K562 (cell line): ENCODE measurements around the gene MARCHF9. TPM values are rescaled to one million over a fixed set of nuclear protein-coding genes. Genes with fewer than 3 reads are reported as not detected.

Source experiments
- ATAC-seq: fragments of 200-7000 bp; cut with Tn5 transposase; 3 replicates; pipeline ENCODE4 v1.9.1; 2020; ENCODE audit warnings: moderate library complexity
- BruUV-seq: library from RNA; stranded (reverse); fragments of 400-500 nt; replicated peaks from 2 replicates; lab custom pipeline; 2021; lab: Mats Ljungman, UMichigan
- CTCF ChIA-PET: fragments of 300-600 bp; formaldehyde crosslinking; extraction: SDS; loops from one replicate; lab custom pipeline; 2021; ENCODE audit warnings: low intra/inter-chr PET ratio; lab: Yijun Ruan, JAX
- POLR2A ChIA-PET: fragments of 300-600, 350-650 bp; sonication (Branson Sonifier 250); formaldehyde crosslinking; extraction: SDS; loops from one replicate; lab custom pipeline; 2021; ENCODE audit warnings: antibody characterized with exemption, inconsistent platforms; lab: Yijun Ruan, JAX
- DNase-seq, 4 experiments: peaks; one replicate each; pipeline versions ENCODE4 v3.0.0 to v3.0.0-alpha.2; 2011 to 2018; ENCODE audit warnings: low spot score in 3 of 4, mixed read lengths in 3 of 4; ENCODE audit errors: extremely low read depth in 1 of 4
- FAIRE-seq: peaks from 2 replicates; lab custom pipeline; 2011; peaks lifted over from hg19 to GRCh38; lab: Jason Lieb, UNC
- H2AFZ ChIP-seq: 2 replicates; pipeline ENCODE4 v1.6.0; 2011; ENCODE audit warnings: low read depth, low read length, control low read depth, inconsistent platforms
- H3K27ac ChIP-seq: fragments of 200-600 bp; 3 replicates; pipeline ENCODE4 v1.8.0; 2011; ENCODE audit warnings: low read depth, mild to moderate bottlenecking, control low read depth, inconsistent platforms, low read length, moderate library complexity, mixed read lengths; ENCODE audit errors: extremely low read depth
- H3K27me3 ChIP-seq, 2 experiments: fragments of 300-600 bp in 1 of 2; 2 replicates in 1 of 2; 3 replicates in 1 of 2; pipeline versions ENCODE4 v1.6.0 to v1.8.0; 2011; ENCODE audit warnings: inconsistent platforms in 2 of 2, low read length in 2 of 2, mild to moderate bottlenecking in 1 of 2, mixed read lengths in 1 of 2, moderate library complexity in 1 of 2; ENCODE audit not compliant: control insufficient read depth in 2 of 2, insufficient read depth in 2 of 2
- H3K36me3 ChIP-seq: fragments of 300-600 bp; 3 replicates; pipeline ENCODE4 v1.8.0; 2011; ENCODE audit warnings: mild to moderate bottlenecking, low read length, inconsistent platforms; ENCODE audit not compliant: control insufficient read depth, insufficient read depth
- H3K4me1 ChIP-seq, 2 experiments: fragments of 200-600 bp in 1 of 2; replicated peaks in 1 of 2; 2 replicates in 1 of 2; 3 replicates in 1 of 2; pipeline versions ENCODE4 v1.5.1 to v1.8.0; 2011; ENCODE audit warnings: inconsistent platforms in 2 of 2, low read length in 2 of 2, mild to moderate bottlenecking in 1 of 2, mixed read lengths in 1 of 2, moderate library complexity in 1 of 2; ENCODE audit not compliant: control insufficient read depth in 2 of 2, insufficient read depth in 2 of 2
- H3K4me2 ChIP-seq: 2 replicates; pipeline ENCODE4 v1.6.1; 2011; ENCODE audit warnings: low read length, control low read depth, inconsistent platforms, mixed read lengths; ENCODE audit not compliant: insufficient read depth
- H3K4me3 ChIP-seq: fragments of 200-600 bp; sonication (generic), shearing (Covaris generic); 2 replicates; pipeline ENCODE4 v1.5.1; 2016; ENCODE audit warnings: control low read depth, inconsistent platforms
- H3K79me2 ChIP-seq: fragments of 200-600 bp; 3 replicates; pipeline ENCODE4 v1.8.0; 2011; ENCODE audit warnings: low read length, inconsistent platforms; ENCODE audit not compliant: control insufficient read depth, insufficient read depth
- H3K9ac ChIP-seq, 2 experiments: 2 replicates each; pipeline versions ENCODE4 v1.6.0 to v1.6.1; 2011; ENCODE audit warnings: low read depth in 2 of 2, low read length in 2 of 2, control low read depth in 1 of 2, inconsistent platforms in 1 of 2, mild to moderate bottlenecking in 1 of 2, mixed read lengths in 1 of 2; ENCODE audit not compliant: insufficient read depth in 1 of 2
- H3K9me1 ChIP-seq: one replicate; pipeline ENCODE4 v1.6.0; 2011; ENCODE audit warnings: inconsistent platforms, mild to moderate bottlenecking, low read length, moderate library complexity; ENCODE audit not compliant: control insufficient read depth, insufficient read depth
- H3K9me3 ChIP-seq: replicated peaks from 2 replicates; pipeline ENCODE4 v1.5.1; 2011; ENCODE audit warnings: low read depth, low read length, inconsistent platforms; ENCODE audit not compliant: control insufficient read depth, insufficient read depth
- H4K20me1 ChIP-seq: replicated peaks from 2 replicates; pipeline ENCODE4 v1.6.1; 2011; ENCODE audit warnings: low read length, inconsistent platforms, mixed read lengths; ENCODE audit not compliant: control insufficient read depth, insufficient read depth
- ID3 ChIP-seq, 2 experiments: fragments of 250-450 bp in 1 of 2; fragments of 450-650 bp in 1 of 2; sonication (Bioruptor Pico) in 1 of 2; IDR thresholded peaks; 2 replicates each; pipeline versions ENCODE4 v1.6.1 to v1.8.0; 2016 to 2021; ENCODE audit warnings: mild to moderate bottlenecking in 2 of 2, moderate library complexity in 2 of 2, missing compliant biosample characterization in 1 of 2, missing genetic modification characterization in 1 of 2
- PTBP1 ChIP-seq: fragments of 200-400 bp; formaldehyde crosslinking; IDR thresholded peaks from 2 replicates; pipeline ENCODE4 v1.6.1; 2017; ENCODE audit warnings: low read depth, low read length
- RBFOX2 ChIP-seq: fragments of 200-400 bp; formaldehyde crosslinking; IDR thresholded peaks from 2 replicates; pipeline ENCODE4 v1.6.1; 2017; ENCODE audit warnings: low read depth, mild to moderate bottlenecking, low read length, moderate library complexity
- THRAP3 ChIP-seq: fragments of 450-650 bp; IDR thresholded peaks from 2 replicates; pipeline ENCODE4 v1.6.1; 2016; ENCODE audit warnings: mild to moderate bottlenecking, inconsistent platforms, borderline replicate concordance
- WGBS: fragments of 100-300 bp; shearing (Covaris generic); methylation state at CpG from one replicate; pipeline ENCODE4 v1.1.6; 2016; ENCODE audit warnings: low coverage, mixed read lengths; ENCODE audit not compliant: insufficient coverage; ENCODE audit errors: missing lambda C conversion rate; 5-methylcytosine and 5-hydroxymethylcytosine counted together
- in situ Hi-C: fragments of 300-500 bp; cut with MboI; formaldehyde crosslinking; loops from 4 replicates; pipeline ENCODE4 v1.15.0; 2018; ENCODE audit warnings: inconsistent platforms, mixed read lengths
- intact Hi-C: fragments of 100-400 bp; cut with micrococcal nuclease; formaldehyde crosslinking; loops from 2 replicates; pipeline ENCODE4 v1.14.2; 2022
- polyA plus RNA-seq, 8 experiments: library from polyadenylated mRNA; depleted of rRNA in 4 of 8; stranded (reverse) in 5 of 8; unstranded in 3 of 8; fragments of >200 nt; fragmentation: Nextera tagmentation in 2 of 8; fragmentation: Illumina TruSeq in 1 of 8; extraction: Ambion mirVana in 2 of 8; extraction: Trizol in 1 of 8; gene quantifications; 2 replicates each; pipeline versions ENCODE4 v1.2.1 to v1.2.3, GENCODE V29; 2011 to 2014; ENCODE audit warnings: inconsistent platforms in 1 of 8, missing spikeins in 1 of 8
- total RNA-seq, 7 experiments: library from RNA; depleted of rRNA in 6 of 7; stranded (reverse); fragments of >200 nt in 6 of 7; fragmentation: Illumina TruSeq in 2 of 7; extraction: Trizol in 2 of 7; gene quantifications; 2 replicates each; pipeline versions ENCODE4 v1.2.1 to v1.2.3, GENCODE V29; 2011 to 2021; ENCODE audit warnings: low replicate concordance in 1 of 7
- TF ChIP-seq, protein P1 (sequence below): fragments of 200-600 bp; sonication (generic); IDR thresholded peaks from one replicate; pipeline ENCODE4 v1.6.1; 2012; ENCODE audit warnings: mild to moderate bottlenecking, low read depth, low read length, inconsistent platforms

The MARCHF9 gene
- total and polyA plus RNA-seq, 9 of the 15 experiments (the other 6 are each of a cell fraction or from before 2014, with no cell fraction given) = 0.80 to 12.4 (median 6.2) TPM

- intact Hi-C loops = no loop called here
- H3K79me2 ChIP-seq = peaks cover 39% of the 10 kb centered on the region
- no peak for DNase-seq
- H3K9ac ChIP-seq = peak overlapping the region; percentile 97
- H3K9me1 ChIP-seq = no peaks in the 10 kb centered on the region
- in situ Hi-C loops = no loop called here
- WGBS = 53% methylated on average over 15 of the region's 15 CpGs
- H3K4me2 ChIP-seq = peak overlapping the region; percentile 99
- no peaks in the 10 kb centered on the region for H3K9me3 ChIP-seq
- peaks cover 25 to 40% of the 10 kb centered on the region in 2 experiments for H3K4me1 ChIP-seq
- H3K4me3 ChIP-seq = peak overlapping the region; percentile 66
- CTCF ChIA-PET = no interaction called here
- POLR2A ChIA-PET = interaction anchor here (0.6 to 0.7 kb wide), 2 partner anchors 142 to 238 kb away, joined by 3 read pairs; no protein-coding TSS in a partner anchor
- ATAC-seq = no peak
- H3K36me3 ChIP-seq = peaks cover 56% of the 10 kb centered on the region
- H3K27ac ChIP-seq = peak overlapping the region; percentile 96
- no peaks in the 10 kb centered on the region; a peak in 1 of 5 replicates for H3K27me3 ChIP-seq
- no TSS peak for BruUV-seq
- no peak overlapping the region for H2AFZ ChIP-seq
- FAIRE-seq = no peak
- no peaks in the 10 kb centered on the region for H4K20me1 ChIP-seq
- TF ChIP-seq, protein P1, sequence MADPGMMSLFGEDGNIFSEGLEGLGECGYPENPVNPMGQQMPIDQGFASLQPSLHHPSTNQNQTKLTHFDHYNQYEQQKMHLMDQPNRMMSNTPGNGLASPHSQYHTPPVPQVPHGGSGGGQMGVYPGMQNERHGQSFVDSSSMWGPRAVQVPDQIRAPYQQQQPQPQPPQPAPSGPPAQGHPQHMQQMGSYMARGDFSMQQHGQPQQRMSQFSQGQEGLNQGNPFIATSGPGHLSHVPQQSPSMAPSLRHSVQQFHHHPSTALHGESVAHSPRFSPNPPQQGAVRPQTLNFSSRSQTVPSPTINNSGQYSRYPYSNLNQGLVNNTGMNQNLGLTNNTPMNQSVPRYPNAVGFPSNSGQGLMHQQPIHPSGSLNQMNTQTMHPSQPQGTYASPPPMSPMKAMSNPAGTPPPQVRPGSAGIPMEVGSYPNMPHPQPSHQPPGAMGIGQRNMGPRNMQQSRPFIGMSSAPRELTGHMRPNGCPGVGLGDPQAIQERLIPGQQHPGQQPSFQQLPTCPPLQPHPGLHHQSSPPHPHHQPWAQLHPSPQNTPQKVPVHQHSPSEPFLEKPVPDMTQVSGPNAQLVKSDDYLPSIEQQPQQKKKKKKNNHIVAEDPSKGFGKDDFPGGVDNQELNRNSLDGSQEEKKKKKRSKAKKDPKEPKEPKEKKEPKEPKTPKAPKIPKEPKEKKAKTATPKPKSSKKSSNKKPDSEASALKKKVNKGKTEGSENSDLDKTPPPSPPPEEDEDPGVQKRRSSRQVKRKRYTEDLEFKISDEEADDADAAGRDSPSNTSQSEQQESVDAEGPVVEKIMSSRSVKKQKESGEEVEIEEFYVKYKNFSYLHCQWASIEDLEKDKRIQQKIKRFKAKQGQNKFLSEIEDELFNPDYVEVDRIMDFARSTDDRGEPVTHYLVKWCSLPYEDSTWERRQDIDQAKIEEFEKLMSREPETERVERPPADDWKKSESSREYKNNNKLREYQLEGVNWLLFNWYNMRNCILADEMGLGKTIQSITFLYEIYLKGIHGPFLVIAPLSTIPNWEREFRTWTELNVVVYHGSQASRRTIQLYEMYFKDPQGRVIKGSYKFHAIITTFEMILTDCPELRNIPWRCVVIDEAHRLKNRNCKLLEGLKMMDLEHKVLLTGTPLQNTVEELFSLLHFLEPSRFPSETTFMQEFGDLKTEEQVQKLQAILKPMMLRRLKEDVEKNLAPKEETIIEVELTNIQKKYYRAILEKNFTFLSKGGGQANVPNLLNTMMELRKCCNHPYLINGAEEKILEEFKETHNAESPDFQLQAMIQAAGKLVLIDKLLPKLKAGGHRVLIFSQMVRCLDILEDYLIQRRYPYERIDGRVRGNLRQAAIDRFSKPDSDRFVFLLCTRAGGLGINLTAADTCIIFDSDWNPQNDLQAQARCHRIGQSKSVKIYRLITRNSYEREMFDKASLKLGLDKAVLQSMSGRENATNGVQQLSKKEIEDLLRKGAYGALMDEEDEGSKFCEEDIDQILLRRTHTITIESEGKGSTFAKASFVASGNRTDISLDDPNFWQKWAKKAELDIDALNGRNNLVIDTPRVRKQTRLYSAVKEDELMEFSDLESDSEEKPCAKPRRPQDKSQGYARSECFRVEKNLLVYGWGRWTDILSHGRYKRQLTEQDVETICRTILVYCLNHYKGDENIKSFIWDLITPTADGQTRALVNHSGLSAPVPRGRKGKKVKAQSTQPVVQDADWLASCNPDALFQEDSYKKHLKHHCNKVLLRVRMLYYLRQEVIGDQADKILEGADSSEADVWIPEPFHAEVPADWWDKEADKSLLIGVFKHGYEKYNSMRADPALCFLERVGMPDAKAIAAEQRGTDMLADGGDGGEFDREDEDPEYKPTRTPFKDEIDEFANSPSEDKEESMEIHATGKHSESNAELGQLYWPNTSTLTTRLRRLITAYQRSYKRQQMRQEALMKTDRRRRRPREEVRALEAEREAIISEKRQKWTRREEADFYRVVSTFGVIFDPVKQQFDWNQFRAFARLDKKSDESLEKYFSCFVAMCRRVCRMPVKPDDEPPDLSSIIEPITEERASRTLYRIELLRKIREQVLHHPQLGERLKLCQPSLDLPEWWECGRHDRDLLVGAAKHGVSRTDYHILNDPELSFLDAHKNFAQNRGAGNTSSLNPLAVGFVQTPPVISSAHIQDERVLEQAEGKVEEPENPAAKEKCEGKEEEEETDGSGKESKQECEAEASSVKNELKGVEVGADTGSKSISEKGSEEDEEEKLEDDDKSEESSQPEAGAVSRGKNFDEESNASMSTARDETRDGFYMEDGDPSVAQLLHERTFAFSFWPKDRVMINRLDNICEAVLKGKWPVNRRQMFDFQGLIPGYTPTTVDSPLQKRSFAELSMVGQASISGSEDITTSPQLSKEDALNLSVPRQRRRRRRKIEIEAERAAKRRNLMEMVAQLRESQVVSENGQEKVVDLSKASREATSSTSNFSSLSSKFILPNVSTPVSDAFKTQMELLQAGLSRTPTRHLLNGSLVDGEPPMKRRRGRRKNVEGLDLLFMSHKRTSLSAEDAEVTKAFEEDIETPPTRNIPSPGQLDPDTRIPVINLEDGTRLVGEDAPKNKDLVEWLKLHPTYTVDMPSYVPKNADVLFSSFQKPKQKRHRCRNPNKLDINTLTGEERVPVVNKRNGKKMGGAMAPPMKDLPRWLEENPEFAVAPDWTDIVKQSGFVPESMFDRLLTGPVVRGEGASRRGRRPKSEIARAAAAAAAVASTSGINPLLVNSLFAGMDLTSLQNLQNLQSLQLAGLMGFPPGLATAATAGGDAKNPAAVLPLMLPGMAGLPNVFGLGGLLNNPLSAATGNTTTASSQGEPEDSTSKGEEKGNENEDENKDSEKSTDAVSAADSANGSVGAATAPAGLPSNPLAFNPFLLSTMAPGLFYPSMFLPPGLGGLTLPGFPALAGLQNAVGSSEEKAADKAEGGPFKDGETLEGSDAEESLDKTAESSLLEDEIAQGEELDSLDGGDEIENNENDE = peak; percentile 4
- TF ChIP-seq PTBP1 (no peak), THRAP3 (0 out of 2 replicates have a peak, but pooled peaks have one; percentile 13), RBFOX2 (peak; percentile 34; the same call in 1 of the 2 replicates), ID3 (CRISPR knock-in tag; IDR thresholded peaks at IDR 0.05) (no peak), ID3 (tag; IDR thresholded peaks at IDR 0.05) (no peak)
Measured at GRCh38 chr12:57750561-57751431, 4.1 kb upstream of the MARCHF9 start.
